IPS-NIHi7 (cell line): ENCODE results near the gene TPRN.

Experiments used
- DNase-seq: peaks from one replicate; pipeline ENCODE4 v3.0.0; 2012; ENCODE audit warnings: mixed read lengths; ENCODE audit errors: extremely low spot score

The TPRN gene

GRCh38 chr9:137225699-137226331 lies 25.3 kb upstream of the TPRN start:
- no peak for DNase-seq

GRCh38 chr9:137224830-137225694 lies 24.5 kb upstream of the TPRN start, which contains the start of gene CYSRT1:
Gene CYSRT1 (plus strand): TSS chr9:137225174. CDS start chr9:137225622, 448 bp downstream.
- DNase-seq, result no peak

GRCh38 chr9:137223078-137223970 lies 22.8 kb upstream of the TPRN start:
- peak; percentile 96 for DNase-seq

GRCh38 chr9:137222190-137223077 lies 21.9 kb upstream of the TPRN start, which contains the start of gene RNF208:
Gene RNF208 (minus strand): TSS chr9:137222240. CDS start chr9:137221212, 1,028 bp downstream.
- no peak for DNase-seq

GRCh38 chr9:137221506-137222111 lies 21.1 kb upstream of the TPRN start:
- DNase-seq, result no peak

GRCh38 chr9:137221095-137221505 lies 20.6 kb upstream of the TPRN start:
- DNase-seq, result no peak

GRCh38 chr9:137220317-137221094 lies 20.0 kb upstream of the TPRN start:
- DNase-seq, result no peak

- no peak for DNase-seq
Measured at GRCh38 chr9:137219757-137220316, 19.3 kb upstream of the TPRN start.

- DNase-seq, result peak; percentile 41
Measured at GRCh38 chr9:137218754-137219271, 18.3 kb upstream of the TPRN start.

- no peak for DNase-seq
Measured at GRCh38 chr9:137218212-137218753, 17.7 kb upstream of the TPRN start.

GRCh38 chr9:137217276-137218211 lies 17.0 kb upstream of the TPRN start:
- peak; percentile 88 for DNase-seq

GRCh38 chr9:137216188-137216965 lies 15.8 kb upstream of the TPRN start:
- DNase-seq, result no peak

GRCh38 chr9:137215196-137215986 lies 14.8 kb upstream of the TPRN start:
- no peak for DNase-seq

- no peak for DNase-seq
Measured at GRCh38 chr9:137214620-137215019, 14.1 kb upstream of the TPRN start.

GRCh38 chr9:137213160-137214060 lies 12.9 kb upstream of the TPRN start:
- no peak for DNase-seq
